ENCODE data around the gene CDH4. TPM values are rescaled to one million over a fixed set of nuclear protein-coding genes. Genes with fewer than 3 reads are reported as not detected.

Gene CDH4
- total RNA-seq, 2 experiments from 2014 or later, result not detected

DNA sequence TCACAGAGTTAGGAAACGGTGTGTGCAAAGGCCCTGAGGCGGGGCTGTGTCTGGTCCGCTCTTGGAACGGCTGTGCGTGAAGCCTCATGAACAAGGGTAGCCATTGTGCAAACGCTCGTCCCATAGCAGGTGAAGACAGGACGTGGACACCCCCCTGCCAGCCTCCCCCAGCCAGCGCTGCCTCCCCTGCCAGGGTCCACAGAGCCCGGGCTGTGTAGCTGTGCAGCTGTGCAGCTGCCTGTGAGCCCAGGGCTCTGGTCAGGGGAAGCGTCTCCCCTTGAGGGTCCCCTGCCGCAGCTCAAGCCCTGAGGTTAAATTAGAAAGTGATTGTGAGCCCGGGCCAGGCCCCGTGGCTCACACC lies 674.2 kb downstream of the CDH4 start:
- Histone ChIP-seq H3K4me1 (ENCODE audit: insufficient read depth, low read length, poor library complexity, severe bottlenecking) (no peaks in the 10 kb centered on the region), H3K27ac (ENCODE audit: low read depth, low read length, poor library complexity, severe bottlenecking) (no peak overlapping the region), H4K20me1 (ENCODE audit: insufficient read depth, low read length) (no peaks in the 10 kb centered on the region), H3K4me2 (ENCODE audit: low read length) (no peak overlapping the region), H2AFZ (ENCODE audit: low read length) (no peak overlapping the region), H3K9me3 (ENCODE audit: low read length) (no peaks in the 10 kb centered on the region), H3K4me3 (ENCODE audit: low read depth, low read length, poor library complexity, severe bottlenecking) (no peak overlapping the region), H3K79me2 (ENCODE audit: insufficient read depth, low read depth, low read length) (no peaks in the 10 kb centered on the region), H3K9me2 (ENCODE audit: insufficient read depth, low read length) (no peaks in the 10 kb centered on the region), H3K36me3 (ENCODE audit: insufficient read depth, low read length) (no peaks in the 10 kb centered on the region)
- ChIA-PET CTCF (ENCODE audit: unreplicated experiment) (no interaction called here), POLR2A (no interaction called here)
- DNase-seq (ENCODE audit: low spot score), result no peak
- no peak for TF ChIP-seq EZH2phosphoT487 (IDR thresholded peaks at IDR 0.05; ENCODE audit: borderline replicate concordance, low read depth, low read length)
- TF ChIP-seq, protein P1, sequence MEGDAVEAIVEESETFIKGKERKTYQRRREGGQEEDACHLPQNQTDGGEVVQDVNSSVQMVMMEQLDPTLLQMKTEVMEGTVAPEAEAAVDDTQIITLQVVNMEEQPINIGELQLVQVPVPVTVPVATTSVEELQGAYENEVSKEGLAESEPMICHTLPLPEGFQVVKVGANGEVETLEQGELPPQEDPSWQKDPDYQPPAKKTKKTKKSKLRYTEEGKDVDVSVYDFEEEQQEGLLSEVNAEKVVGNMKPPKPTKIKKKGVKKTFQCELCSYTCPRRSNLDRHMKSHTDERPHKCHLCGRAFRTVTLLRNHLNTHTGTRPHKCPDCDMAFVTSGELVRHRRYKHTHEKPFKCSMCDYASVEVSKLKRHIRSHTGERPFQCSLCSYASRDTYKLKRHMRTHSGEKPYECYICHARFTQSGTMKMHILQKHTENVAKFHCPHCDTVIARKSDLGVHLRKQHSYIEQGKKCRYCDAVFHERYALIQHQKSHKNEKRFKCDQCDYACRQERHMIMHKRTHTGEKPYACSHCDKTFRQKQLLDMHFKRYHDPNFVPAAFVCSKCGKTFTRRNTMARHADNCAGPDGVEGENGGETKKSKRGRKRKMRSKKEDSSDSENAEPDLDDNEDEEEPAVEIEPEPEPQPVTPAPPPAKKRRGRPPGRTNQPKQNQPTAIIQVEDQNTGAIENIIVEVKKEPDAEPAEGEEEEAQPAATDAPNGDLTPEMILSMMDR (conservative IDR thresholded peaks at IDR 0.05; ENCODE audit: low read length), result no peak
- intact Hi-C loops (cut with micrococcal nuclease; ENCODE audit: unreplicated experiment), result no loop called here
- BruUV-seq (replicated peaks), result no TSS peak

DNA sequence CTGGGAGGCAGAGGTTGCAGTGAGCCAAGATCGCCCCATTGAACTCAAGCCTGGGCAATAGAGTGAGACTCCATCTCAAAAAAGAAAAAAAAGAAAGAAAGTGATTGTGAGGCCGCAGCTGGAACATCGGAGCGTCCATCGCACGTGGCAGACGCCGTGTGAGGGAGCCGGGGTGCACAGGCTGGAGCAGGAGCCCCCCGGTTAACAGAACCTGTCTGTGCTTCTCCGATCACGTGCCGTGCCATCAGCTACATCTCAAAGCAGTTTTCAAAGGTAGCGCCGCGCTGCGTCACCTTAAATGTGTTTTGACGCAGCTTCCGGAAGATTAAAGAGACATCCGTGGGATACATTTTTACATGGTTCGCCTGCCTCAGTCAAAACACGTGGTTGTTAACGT lies 674.7 kb downstream of the CDH4 start:
- intact Hi-C loops (cut with micrococcal nuclease; ENCODE audit: unreplicated experiment), result no loop called here
- no peak overlapping the region for H3K4me2 ChIP-seq (ENCODE audit: low read length)
- H2AFZ ChIP-seq (ENCODE audit: low read length), result no peak overlapping the region
- H3K9me2 ChIP-seq (ENCODE audit: insufficient read depth, low read length), result no peaks in the 10 kb centered on the region
- H3K36me3 ChIP-seq (ENCODE audit: insufficient read depth, low read length), result no peaks in the 10 kb centered on the region
- H3K4me1 ChIP-seq (ENCODE audit: insufficient read depth, low read length, poor library complexity, severe bottlenecking), result no peaks in the 10 kb centered on the region
- no peak overlapping the region for H3K4me3 ChIP-seq (ENCODE audit: low read depth, low read length, poor library complexity, severe bottlenecking)
- CTCF ChIA-PET (ENCODE audit: unreplicated experiment), result no interaction called here
- no peaks in the 10 kb centered on the region for H4K20me1 ChIP-seq (ENCODE audit: insufficient read depth, low read length)
- POLR2A ChIA-PET, result no interaction called here
- no TSS peak for BruUV-seq (replicated peaks)
- H3K27ac ChIP-seq (ENCODE audit: low read depth, low read length, poor library complexity, severe bottlenecking), result no peak overlapping the region
- DNase-seq (ENCODE audit: low spot score), result no peak
- H3K9me3 ChIP-seq (ENCODE audit: low read length), result no peaks in the 10 kb centered on the region
- no peaks in the 10 kb centered on the region for H3K79me2 ChIP-seq (ENCODE audit: insufficient read depth, low read depth, low read length)
- TF ChIP-seq, protein P1 (conservative IDR thresholded peaks at IDR 0.05; ENCODE audit: low read length), result no peak
- TF ChIP-seq EZH2phosphoT487 (IDR thresholded peaks at IDR 0.05; ENCODE audit: borderline replicate concordance, low read depth, low read length), result no peak

DNA sequence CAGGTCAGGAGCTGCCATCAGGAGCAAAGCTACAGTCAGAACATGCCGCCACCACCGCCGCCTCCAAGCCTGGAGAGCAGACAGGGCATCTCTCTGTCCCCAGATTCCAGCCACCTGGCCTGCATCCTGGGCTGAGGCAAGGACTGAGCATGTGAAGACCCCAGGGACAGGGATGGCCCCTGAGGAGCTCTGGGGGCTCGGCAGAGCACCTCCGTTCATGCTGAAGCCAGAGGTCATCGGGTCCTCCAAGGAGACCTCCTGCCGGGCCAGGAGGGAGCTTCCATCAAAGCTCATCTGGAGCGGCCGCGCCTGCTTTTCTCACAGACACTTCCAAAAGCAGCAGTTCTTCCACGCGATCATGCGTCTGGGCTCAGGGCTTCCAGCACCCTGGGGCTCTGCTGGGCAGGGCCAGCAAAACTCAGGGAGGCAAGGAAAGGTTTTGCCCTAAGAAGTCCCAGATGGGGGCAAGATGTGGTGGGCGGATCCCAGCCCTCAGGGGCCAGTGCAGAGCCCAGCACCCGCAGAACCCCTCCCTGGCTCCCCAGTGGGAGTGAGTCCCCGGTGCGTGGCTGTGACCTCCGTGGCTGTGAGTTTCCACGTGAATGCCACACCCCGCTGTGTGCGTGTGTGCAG lies 675.2 kb downstream of the CDH4 start:
- ChIA-PET POLR2A (no interaction called here), CTCF (ENCODE audit: unreplicated experiment) (no interaction called here)
- Histone ChIP-seq H4K20me1 (ENCODE audit: insufficient read depth, low read length) (no peaks in the 10 kb centered on the region), H2AFZ (ENCODE audit: low read length) (no peak overlapping the region), H3K9me2 (ENCODE audit: insufficient read depth, low read length) (no peaks in the 10 kb centered on the region), H3K4me2 (ENCODE audit: low read length) (no peak overlapping the region), H3K27ac (ENCODE audit: low read depth, low read length, poor library complexity, severe bottlenecking) (no peak overlapping the region), H3K36me3 (ENCODE audit: insufficient read depth, low read length) (no peaks in the 10 kb centered on the region), H3K9me3 (ENCODE audit: low read length) (no peaks in the 10 kb centered on the region), H3K4me1 (ENCODE audit: insufficient read depth, low read length, poor library complexity, severe bottlenecking) (no peaks in the 10 kb centered on the region), H3K4me3 (ENCODE audit: low read depth, low read length, poor library complexity, severe bottlenecking) (no peak overlapping the region), H3K79me2 (ENCODE audit: insufficient read depth, low read depth, low read length) (no peaks in the 10 kb centered on the region)
- no peak for DNase-seq (ENCODE audit: low spot score)
- no peak for TF ChIP-seq EZH2phosphoT487 (IDR thresholded peaks at IDR 0.05; ENCODE audit: borderline replicate concordance, low read depth, low read length)
- TF ChIP-seq, protein P1 (conservative IDR thresholded peaks at IDR 0.05; ENCODE audit: low read length), result no peak
- BruUV-seq (replicated peaks), result no TSS peak
- intact Hi-C loops (cut with micrococcal nuclease; ENCODE audit: unreplicated experiment), result no loop called here

Data from OCI-LY7 (cell line).